Raji (cell line): ENCODE measurements around the gene IFITM5.
A peak's percentile ranks its signal among the peaks of the same experiment; 100 is the strongest.

ENCODE experiments used
- POLR2A ChIP-seq: IDR thresholded peaks from 2 replicates; pipeline ENCODE4 v1.6.1; 2011; ENCODE audit warnings: low read depth, low read length, control low read depth; ENCODE audit not compliant: insufficient read depth

The IFITM5 gene

GRCh38 chr11:288478-289397 lies 10.6 kb downstream of the IFITM5 start, which contains the start of gene PGGHG:
Gene PGGHG, plus strand, starts transcription at chr11:289126. Its CDS starts 691 bp downstream, at chr11:289817.
- TF ChIP-seq POLR2A: peak; percentile 60

GRCh38 chr11:287821-288477 lies 11.4 kb downstream of the IFITM5 start:
- 0 out of 2 replicates have a peak, but pooled peaks have one; percentile 8 for TF ChIP-seq POLR2A

GRCh38 chr11:286977-287820 lies 12.1 kb downstream of the IFITM5 start:
- TF ChIP-seq POLR2A: 0 out of 2 replicates have a peak, but pooled peaks have one; percentile 10

GRCh38 chr11:285894-286220 lies 13.5 kb downstream of the IFITM5 start:
- TF ChIP-seq POLR2A: no peak

GRCh38 chr11:285021-285893 lies 14.1 kb downstream of the IFITM5 start:
- TF ChIP-seq POLR2A: no peak

- TF ChIP-seq POLR2A: no peak
These were observed 15.0 kb downstream of the IFITM5 start for GRCh38 chr11:284105-285020.

GRCh38 chr11:283405-284104 lies 15.8 kb downstream of the IFITM5 start:
- no peak for TF ChIP-seq POLR2A

GRCh38 chr11:282630-283360 lies 16.5 kb downstream of the IFITM5 start:
- TF ChIP-seq POLR2A: no peak

- TF ChIP-seq POLR2A: no peak
These were observed 17.2 kb downstream of the IFITM5 start for GRCh38 chr11:282171-282570.

- no peak for TF ChIP-seq POLR2A
These were observed 17.7 kb downstream of the IFITM5 start for GRCh38 chr11:281486-282161.

- TF ChIP-seq POLR2A: no peak
These were observed 18.4 kb downstream of the IFITM5 start for GRCh38 chr11:280706-281485.
